ENCODE data around the gene GPC1.

Gene GPC1

GRCh38 chr2:240410004-240410403 lies 25.5 kb upstream of the GPC1 start:
- no peak overlapping the region for H3K4me3 ChIP-seq (ENCODE audit: control insufficient read depth, low read depth, low read length)
- no peak for TF ChIP-seq CTCF (IDR thresholded peaks at IDR 0.05; ENCODE audit: control insufficient read depth, insufficient read depth, low read depth, low read length, missing control alignments)
- no peak for DNase-seq (ENCODE audit: low read depth)

- H3K4me3 ChIP-seq (ENCODE audit: control insufficient read depth, low read depth, low read length) = no peak overlapping the region
- TF ChIP-seq CTCF (IDR thresholded peaks at IDR 0.05; ENCODE audit: control insufficient read depth, insufficient read depth, low read depth, low read length, missing control alignments) = no peak
- DNase-seq (ENCODE audit: low read depth) = no peak
Measured at GRCh38 chr2:240410808-240411207, 24.7 kb upstream of the GPC1 start.

- DNase-seq (ENCODE audit: low read depth) = no peak
- no peak for TF ChIP-seq CTCF (IDR thresholded peaks at IDR 0.05; ENCODE audit: control insufficient read depth, insufficient read depth, low read depth, low read length, missing control alignments)
- no peak overlapping the region for H3K4me3 ChIP-seq (ENCODE audit: control insufficient read depth, low read depth, low read length)
Measured at GRCh38 chr2:240411261-240412160, 24.0 kb upstream of the GPC1 start.

GRCh38 chr2:240412211-240412861 lies 23.1 kb upstream of the GPC1 start:
- no peak for DNase-seq (ENCODE audit: low read depth)
- no peak for TF ChIP-seq CTCF (IDR thresholded peaks at IDR 0.05; ENCODE audit: control insufficient read depth, insufficient read depth, low read depth, low read length, missing control alignments)
- H3K4me3 ChIP-seq (ENCODE audit: control insufficient read depth, low read depth, low read length) = no peak overlapping the region

- DNase-seq (ENCODE audit: low read depth) = no peak
- TF ChIP-seq CTCF (IDR thresholded peaks at IDR 0.05; ENCODE audit: control insufficient read depth, insufficient read depth, low read depth, low read length, missing control alignments) = no peak
- no peak overlapping the region for H3K4me3 ChIP-seq (ENCODE audit: control insufficient read depth, low read depth, low read length)
Measured at GRCh38 chr2:240412975-240413812, 22.3 kb upstream of the GPC1 start.

- no peak for TF ChIP-seq CTCF (IDR thresholded peaks at IDR 0.05; ENCODE audit: control insufficient read depth, insufficient read depth, low read depth, low read length, missing control alignments)
- H3K4me3 ChIP-seq (ENCODE audit: control insufficient read depth, low read depth, low read length) = no peak overlapping the region
- no peak for DNase-seq (ENCODE audit: low read depth)
Measured at GRCh38 chr2:240413813-240414429, 21.5 kb upstream of the GPC1 start.
